C4-2B (cell line): ENCODE measurements around the gene CDIPT.

ENCODE experiments used
- CTCF ChIP-seq: fragments of 450-650 bp; conservative IDR thresholded peaks from 2 replicates; pipeline ENCODE4 v1.5.1; 2017; ENCODE audit warnings: mild to moderate bottlenecking
- ZFX ChIP-seq: fragments of 450-650 bp; IDR thresholded peaks from 2 replicates; pipeline ENCODE4 v1.6.1; 2017

- no peak for TF ChIP-seq CTCF
- TF ChIP-seq ZFX = no peak
Measured at GRCh38 chr16:29894352-29894751, 31.3 kb upstream of the CDIPT start.
